Kidney epithelial cell (primary cell): Measurements from ENCODE around the gene DNAH14. TPM values are rescaled to one million over a fixed set of nuclear protein-coding genes. Genes with fewer than 3 reads are reported as not detected.

Experiments
- DNase-seq: peaks from one replicate; pipeline ENCODE4 v3.0.0-alpha.2; 2010; ENCODE audit warnings: low read depth
- H3K27me3 ChIP-seq: 2 replicates; pipeline ENCODE4 v1.6.0; 2011; ENCODE audit warnings: low read length; ENCODE audit not compliant: control insufficient read depth, insufficient read depth
- H3K36me3 ChIP-seq: 2 replicates; pipeline ENCODE4 v1.5.1; 2011; ENCODE audit warnings: low read length; ENCODE audit not compliant: control insufficient read depth, insufficient read depth
- H3K4me3 ChIP-seq: 2 replicates; pipeline ENCODE4 v1.5.1; 2011; ENCODE audit warnings: low read depth, mild to moderate bottlenecking, control low read depth, low read length
- CTCF ChIP-seq: IDR thresholded peaks from 2 replicates; pipeline ENCODE4 v1.5.1; 2011; ENCODE audit warnings: mild to moderate bottlenecking, moderate library complexity, low read length, control low read depth, inconsistent platforms; ENCODE audit not compliant: insufficient read depth, poor library complexity, severe bottlenecking
- total RNA-seq: library from RNA; depleted of rRNA; stranded (reverse); fragments of >200 nt; gene quantifications from 2 replicates; pipeline ENCODE4 v1.2.3, GENCODE V29; 2015

The DNAH14 gene
- total RNA-seq, 1 donor from 2014 or later, result 30.8 TPM

- no peaks in the 10 kb centered on the region for H3K27me3 ChIP-seq
- TF ChIP-seq CTCF, result peak; percentile 55
- no peaks in the 10 kb centered on the region for H3K36me3 ChIP-seq
- no peak for DNase-seq
- H3K4me3 ChIP-seq, result no peak overlapping the region
These were observed 508.4 kb downstream of the DNAH14 start for GRCh38 chr1:225437710-225438437.

- no peak for TF ChIP-seq CTCF
- no peak for DNase-seq
- H3K27me3 ChIP-seq, result no peaks in the 10 kb centered on the region
- H3K4me3 ChIP-seq, result no peak overlapping the region
- H3K36me3 ChIP-seq, result no peaks in the 10 kb centered on the region
These were observed 511.1 kb downstream of the DNAH14 start for GRCh38 chr1:225440380-225441221.

- Histone ChIP-seq H3K36me3 (no peaks in the 10 kb centered on the region), H3K27me3 (no peaks in the 10 kb centered on the region), H3K4me3 (no peak overlapping the region)
- TF ChIP-seq CTCF, result peak; percentile 75
- DNase-seq, result no peak
These were observed 512.0 kb downstream of the DNAH14 start for GRCh38 chr1:225441314-225442122.

GRCh38 chr1:225442123-225442505 lies 512.6 kb downstream of the DNAH14 start:
- Histone ChIP-seq H3K4me3 (no peak overlapping the region), H3K27me3 (no peaks in the 10 kb centered on the region), H3K36me3 (no peaks in the 10 kb centered on the region)
- DNase-seq, result no peak
- no peak for TF ChIP-seq CTCF

- Histone ChIP-seq H3K4me3 (no peak overlapping the region), H3K36me3 (no peaks in the 10 kb centered on the region), H3K27me3 (no peaks in the 10 kb centered on the region)
- TF ChIP-seq CTCF, result no peak
- peak; percentile 85 for DNase-seq
These were observed 516.4 kb downstream of the DNAH14 start for GRCh38 chr1:225445639-225446594.
